Fibroblast of skin of left quadriceps (primary cell): ENCODE measurements around the gene METTL15.
A peak's percentile ranks its signal among the peaks of the same experiment; 100 is the strongest.
"Not testable (repeated sequence)": the region's sequence is repeated elsewhere in the genome, so short reads cannot be mapped to it uniquely, and the experiment has no call there.

Experiments
- DNase-seq, 2 experiments: peaks; one replicate each; pipeline ENCODE4 v3.0.0-alpha.2; 2013; ENCODE audit warnings: low read depth in 2 of 2

METTL15 gene

GRCh38 chr11:28209906-28210305, 101.7 kb downstream of the METTL15 start:
- DNase-seq, result peak; percentile 9 to 15

DNA sequence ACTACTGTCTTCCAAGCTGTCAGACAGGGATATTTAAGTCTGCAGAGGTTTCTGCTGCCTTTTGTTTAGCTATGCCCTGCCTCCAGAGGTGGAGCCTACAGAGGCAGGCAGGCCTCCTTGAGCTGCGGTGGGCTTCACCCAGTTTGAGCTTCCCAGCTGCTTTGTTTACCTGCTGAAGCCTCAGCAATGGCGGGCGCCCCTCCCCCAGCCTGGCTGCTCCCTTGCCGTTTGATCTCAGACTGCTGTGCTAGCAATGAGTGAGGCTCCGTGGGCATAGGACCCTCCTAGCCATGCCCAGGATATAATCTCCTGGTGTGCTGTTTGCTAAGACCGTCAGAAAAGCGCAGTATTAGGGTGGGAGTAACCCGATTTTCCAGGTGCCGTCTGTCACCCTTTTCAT, 113.9 kb downstream of the METTL15 start:
- DNase-seq, result not testable (repeated sequence)

DNA sequence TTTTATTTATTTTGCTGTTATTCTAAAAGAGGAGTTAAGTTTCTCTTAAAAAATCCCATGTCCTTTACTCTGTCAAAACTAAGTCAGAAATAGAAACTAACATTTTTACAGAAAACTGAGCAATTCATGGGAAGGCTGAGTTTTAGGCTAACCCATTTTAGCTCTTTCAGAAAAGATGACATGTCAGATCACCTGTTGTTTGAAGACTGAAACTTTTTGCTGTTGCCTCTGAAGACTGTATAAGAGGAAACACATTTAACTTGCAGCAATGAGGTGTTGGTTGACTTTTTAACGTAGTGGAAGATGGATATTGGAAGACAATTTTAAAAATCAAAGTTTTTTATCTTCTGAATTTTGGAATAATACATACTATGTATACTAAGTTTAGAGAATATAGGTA, 115.4 kb downstream of the METTL15 start:
- no peak for DNase-seq

DNA sequence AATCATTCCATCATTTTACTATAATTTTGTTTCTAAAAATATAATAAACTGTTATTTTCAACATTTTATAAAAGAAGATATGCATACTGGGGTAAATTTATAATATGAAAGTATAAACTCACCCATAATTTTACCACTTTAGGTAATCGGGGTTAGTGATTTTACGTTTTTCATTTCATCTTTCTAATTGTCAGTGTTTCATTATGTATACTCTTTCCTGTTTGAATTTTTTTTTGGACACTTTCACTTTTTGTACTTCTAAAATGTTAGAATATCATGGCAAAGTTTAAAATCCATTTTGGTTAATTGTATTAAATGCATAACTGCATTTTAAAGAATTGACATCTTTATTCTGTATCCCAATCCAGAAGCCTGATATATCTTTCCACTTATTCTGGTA, 115.8 kb downstream of the METTL15 start:
- no peak for DNase-seq

DNA sequence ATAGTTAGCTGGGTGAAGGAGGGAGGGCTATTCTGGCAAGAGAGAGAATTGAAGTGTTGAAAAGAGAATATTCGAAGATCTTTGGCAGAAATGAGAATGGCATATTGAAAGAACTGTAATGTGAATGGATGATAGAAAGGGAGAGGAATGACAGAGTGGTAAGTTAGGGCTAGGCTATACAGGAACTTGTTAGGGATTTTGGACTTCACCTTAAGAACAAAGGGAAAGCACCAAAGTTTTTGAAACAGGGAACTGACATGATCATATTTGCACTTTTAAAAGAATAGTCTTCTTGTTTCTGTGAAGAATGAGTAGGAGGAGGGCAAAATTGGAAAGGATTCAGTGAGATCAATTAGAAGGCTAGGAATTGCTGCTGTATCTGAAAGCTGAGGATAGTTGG, 119.3 kb downstream of the METTL15 start:
- DNase-seq, result no peak

DNA sequence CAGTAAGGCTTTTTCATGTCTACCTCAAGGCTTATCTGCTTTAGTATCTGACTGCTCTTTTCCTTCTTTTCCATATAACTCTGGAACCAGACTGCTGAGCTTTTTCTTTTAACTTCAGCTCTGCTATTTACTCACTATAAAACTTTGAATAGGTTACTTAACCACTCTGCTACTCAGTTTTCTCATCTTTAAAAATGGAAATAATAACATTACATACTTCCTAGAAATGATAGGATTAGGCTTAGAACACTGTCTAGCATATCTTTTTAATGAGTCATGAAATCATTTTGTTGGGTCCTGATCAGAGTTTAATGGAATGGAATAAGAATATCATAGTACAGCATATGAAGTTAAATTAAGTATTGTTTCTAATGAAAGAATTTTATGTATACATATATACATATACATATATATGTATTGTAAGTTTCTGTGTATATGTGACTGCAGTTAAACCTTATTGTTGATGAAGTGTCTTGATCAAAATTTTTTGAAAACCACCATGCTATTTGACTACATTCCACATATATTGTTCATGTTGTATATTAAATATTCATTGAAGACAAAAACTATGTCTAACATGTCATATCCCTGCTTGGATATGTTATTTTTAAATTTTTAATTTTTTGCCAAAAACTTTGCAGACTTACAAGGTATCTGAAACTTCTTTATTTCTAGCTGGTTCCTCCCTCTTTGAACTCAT, 120.2 kb downstream of the METTL15 start:
- DNase-seq, result peak; percentile 22 to 23

GRCh38 chr11:28231475-28231874, 123.3 kb downstream of the METTL15 start:
- no peak for DNase-seq

GRCh38 chr11:28232649-28233048, 124.5 kb downstream of the METTL15 start:
- no peak for DNase-seq

DNA sequence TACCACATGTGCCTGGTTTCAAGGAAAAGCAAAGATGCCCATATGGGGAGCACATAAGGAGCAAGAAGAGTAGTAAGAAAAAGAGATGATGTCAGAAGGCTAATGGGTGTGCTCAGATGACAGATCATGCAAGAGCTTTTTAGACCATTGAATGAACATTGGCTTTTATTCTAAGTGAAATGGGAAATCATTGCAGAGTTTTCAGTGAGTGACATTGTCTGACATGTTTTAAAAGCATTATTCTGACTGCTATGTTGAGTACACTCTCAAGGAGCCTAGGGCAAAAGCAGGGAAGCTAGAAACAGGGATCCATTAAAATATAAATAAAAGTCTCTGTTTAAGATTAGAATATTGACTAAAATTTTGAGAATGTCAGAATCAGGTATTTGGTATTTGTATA, 133.6 kb downstream of the METTL15 start:
- DNase-seq, result no peak

GRCh38 chr11:28242596-28242995, 134.4 kb downstream of the METTL15 start:
- no peak for DNase-seq

DNA sequence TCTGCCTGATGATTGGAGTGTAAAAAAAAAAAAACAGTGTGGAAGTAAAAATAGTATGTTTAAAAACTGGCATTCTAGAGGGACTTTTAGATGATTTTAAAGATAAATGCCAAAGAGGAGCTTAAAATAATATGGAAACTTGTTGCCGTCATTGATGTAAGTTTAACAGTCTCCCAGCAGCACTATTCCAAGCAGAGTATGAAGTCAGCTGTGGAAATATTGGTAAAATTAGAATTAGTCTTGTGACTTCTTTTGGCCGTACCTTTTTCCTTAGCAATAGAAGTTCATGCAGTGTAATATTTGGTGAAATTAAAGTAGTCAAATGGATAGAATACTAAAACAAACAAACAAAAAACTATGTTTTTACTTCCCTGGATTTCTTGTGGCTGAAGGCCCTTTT, 134.9 kb downstream of the METTL15 start:
- DNase-seq, result no peak

DNA sequence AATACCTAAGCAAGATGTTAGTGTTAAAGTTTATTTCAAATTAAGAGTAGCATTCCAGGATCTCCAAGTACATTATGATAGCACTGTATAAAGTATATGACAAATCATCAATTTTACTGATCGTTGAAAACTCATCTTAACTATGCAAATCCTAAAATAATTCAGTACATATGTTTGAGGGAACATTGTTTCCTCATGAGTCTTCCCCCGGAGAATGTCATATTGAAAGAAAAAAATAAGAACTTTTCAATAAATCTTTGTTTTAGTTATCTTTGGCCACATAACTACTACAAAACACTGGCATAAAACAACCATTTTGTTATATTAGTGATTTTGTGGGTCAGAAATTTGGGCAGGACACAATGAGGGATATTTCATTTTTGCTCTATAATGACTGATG, 135.4 kb downstream of the METTL15 start:
- DNase-seq, result peak; percentile 75 to 80

DNA sequence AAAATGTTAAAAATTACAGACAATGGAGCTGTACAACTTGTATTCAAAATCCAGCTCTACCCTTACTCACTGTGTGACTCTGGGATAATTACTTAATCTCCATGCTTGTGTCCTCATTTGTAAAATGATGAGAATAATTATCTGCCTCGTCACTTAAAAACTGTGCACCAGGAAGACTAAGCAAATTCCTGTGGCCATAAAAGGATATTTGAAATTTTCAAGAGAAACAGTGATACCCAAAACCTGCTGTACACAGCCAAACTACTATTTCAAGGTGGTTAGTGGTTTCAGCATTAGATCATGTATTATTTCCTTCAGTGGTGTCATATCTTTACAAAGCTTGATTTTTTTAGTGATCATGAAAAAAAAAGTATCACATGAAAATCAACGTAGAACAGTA, 136.9 kb downstream of the METTL15 start:
- peak; percentile 52 to 58 for DNase-seq

GRCh38 chr11:28250192-28250591, 142.0 kb downstream of the METTL15 start:
- DNase-seq, result no peak

GRCh38 chr11:28251257-28251656, 143.1 kb downstream of the METTL15 start:
- no peak for DNase-seq

DNA sequence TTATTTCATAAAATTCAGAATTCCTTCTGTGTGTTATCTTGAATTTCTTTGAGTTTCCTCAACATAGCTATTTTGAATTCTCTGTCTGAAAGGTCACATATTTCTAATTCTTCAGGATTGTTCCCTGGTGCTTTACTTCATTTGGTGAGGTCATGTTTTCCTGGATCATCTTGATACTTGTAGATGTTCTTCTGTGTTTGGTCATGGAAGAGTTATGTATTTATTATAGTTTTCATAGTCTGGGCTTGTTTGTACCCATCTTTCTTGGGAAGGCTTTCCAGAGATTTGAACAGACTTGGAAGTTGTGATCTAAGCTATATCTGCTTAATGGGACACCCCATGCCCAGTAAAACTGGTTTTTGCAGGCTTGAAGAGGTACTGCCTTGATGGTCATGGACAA, 149.6 kb downstream of the METTL15 start:
- no peak for DNase-seq

DNA sequence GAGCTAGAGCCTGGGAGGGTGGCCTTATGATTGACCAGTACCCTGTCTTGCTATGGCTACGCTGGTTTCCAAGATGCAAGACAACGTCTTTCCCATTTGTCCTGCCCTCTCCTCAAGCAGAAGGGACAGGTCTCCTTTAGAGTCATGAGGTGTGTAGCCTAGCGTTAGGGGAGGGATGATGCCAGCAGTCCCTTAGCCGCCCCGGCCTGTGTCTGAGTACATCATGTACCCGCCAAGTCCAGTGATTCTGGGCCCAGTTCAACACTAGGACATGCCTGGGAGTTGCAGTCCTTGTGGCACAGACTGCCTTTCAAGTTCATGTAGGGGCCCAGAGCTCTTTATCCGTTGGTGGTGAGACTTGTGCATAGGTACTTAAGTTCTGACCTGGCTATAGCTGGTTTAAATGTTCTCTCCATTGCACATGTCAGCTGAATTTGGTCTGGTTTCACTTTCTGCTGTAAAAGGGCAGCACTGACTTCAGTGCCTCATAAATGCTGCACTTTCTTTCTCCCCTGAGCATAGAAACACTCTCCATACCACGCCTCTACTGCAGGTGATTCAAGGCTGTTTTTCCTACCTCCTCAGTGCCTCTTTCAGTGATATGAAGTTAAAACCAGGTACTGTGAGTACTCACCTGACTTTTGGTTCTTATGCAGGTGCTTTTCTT, 151.1 kb downstream of the METTL15 start:
- DNase-seq, result no peak

GRCh38 chr11:28268925-28269324, 160.7 kb downstream of the METTL15 start:
- no peak for DNase-seq

DNA sequence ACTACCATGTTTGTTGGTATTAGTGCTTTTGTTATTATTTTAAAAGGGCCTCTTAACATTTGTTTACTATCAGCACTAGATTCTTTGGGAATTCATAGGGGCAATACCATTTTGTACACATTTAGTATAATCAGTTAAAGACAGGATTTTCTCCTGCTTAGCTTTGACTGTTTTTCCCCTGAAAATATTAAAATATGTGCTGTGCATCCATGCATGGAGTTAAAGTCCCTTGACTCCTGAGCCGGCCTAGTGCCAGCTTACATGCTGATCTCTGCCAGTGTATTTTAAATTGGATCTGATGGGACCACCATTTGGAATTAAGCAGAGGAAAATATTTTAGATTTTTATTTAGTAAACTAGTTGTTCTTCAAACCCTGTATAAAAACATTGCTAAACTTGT, 161.4 kb downstream of the METTL15 start:
- no peak for DNase-seq

GRCh38 chr11:28272247-28272646, 164.1 kb downstream of the METTL15 start:
- not testable (repeated sequence) for DNase-seq

- no peak for DNase-seq
These were observed 166.0 kb downstream of the METTL15 start for GRCh38 chr11:28274216-28274615.

DNA sequence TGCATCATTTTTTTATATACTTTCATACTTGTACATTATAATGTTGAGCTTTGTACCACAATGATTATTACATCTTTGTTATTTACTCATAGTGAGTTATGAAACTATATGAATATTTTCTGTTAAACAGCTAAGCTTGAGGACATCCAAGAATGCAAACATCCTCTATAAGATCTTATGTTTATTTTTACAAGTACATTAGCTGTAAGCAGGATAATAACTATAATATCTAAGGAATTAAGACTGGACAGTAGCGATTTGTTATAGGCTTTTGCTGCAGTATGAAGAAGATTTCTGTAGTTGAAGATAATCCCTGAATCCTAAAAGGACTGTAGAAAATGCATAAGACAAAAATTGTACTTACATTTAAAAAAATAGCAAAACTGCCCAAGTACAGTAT, 176.0 kb downstream of the METTL15 start:
- DNase-seq, result no peak

DNA sequence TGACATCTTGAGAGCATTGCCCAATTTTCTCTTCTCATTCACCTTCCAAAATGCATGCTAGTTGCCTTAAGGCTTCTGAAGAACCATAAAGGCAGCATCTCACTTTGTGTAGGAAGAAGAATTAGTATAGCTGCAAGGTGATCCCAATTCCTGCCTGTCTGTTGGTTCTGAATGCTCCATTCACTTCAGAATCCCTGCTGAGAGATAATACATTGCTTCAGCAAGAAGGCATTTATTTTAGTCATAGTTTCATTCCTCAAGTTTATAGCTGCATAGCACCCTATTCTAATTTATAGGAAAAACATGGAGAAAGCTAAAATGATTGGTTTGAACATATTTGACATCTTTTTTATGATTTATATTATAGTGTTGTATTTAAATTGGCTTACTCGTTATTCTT, 181.3 kb downstream of the METTL15 start:
- DNase-seq, result peak in 1 of 2 experiments; percentile 3

- not testable (repeated sequence) for DNase-seq
These were observed 182.8 kb downstream of the METTL15 start for GRCh38 chr11:28290995-28291394.
